ENCODE measurements around the gene PRRG1. TPM values are rescaled to one million over a fixed set of nuclear protein-coding genes. Genes with fewer than 3 reads are reported as not detected.

The PRRG1 gene
- total and polyA plus RNA-seq, 9 donors = 3.3 to 11.1 (median 8.3) TPM

GRCh38 chrX:37315511-37316248, 33.5 kb upstream of the PRRG1 start:
- H3K9me3 ChIP-seq = no peaks in the 10 kb centered on the region
- H3K27me3 ChIP-seq = no peaks in the 10 kb centered on the region
- intact Hi-C loops (cut with DNase I) = no loop called here
- TF ChIP-seq, protein P1, sequence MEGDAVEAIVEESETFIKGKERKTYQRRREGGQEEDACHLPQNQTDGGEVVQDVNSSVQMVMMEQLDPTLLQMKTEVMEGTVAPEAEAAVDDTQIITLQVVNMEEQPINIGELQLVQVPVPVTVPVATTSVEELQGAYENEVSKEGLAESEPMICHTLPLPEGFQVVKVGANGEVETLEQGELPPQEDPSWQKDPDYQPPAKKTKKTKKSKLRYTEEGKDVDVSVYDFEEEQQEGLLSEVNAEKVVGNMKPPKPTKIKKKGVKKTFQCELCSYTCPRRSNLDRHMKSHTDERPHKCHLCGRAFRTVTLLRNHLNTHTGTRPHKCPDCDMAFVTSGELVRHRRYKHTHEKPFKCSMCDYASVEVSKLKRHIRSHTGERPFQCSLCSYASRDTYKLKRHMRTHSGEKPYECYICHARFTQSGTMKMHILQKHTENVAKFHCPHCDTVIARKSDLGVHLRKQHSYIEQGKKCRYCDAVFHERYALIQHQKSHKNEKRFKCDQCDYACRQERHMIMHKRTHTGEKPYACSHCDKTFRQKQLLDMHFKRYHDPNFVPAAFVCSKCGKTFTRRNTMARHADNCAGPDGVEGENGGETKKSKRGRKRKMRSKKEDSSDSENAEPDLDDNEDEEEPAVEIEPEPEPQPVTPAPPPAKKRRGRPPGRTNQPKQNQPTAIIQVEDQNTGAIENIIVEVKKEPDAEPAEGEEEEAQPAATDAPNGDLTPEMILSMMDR (IDR thresholded peaks at IDR 0.05) = no peak
- no peaks in the 10 kb centered on the region for H3K4me1 ChIP-seq (ENCODE audit: insufficient read depth)
- no peak overlapping the region for H3K4me3 ChIP-seq
- no peaks in the 10 kb centered on the region for H3K36me3 ChIP-seq
- WGBS, 3 donors = 53 to 63% (median 63%) methylated on average over 4 of the region's 4 CpGs
- no peak overlapping the region for H3K27ac ChIP-seq
- DNase-seq = no peak

- TF ChIP-seq, protein P1 (IDR thresholded peaks at IDR 0.05) = no peak
- no peak for TF ChIP-seq POLR2A (IDR thresholded peaks at IDR 0.05)
- no peak for TF ChIP-seq EP300 (IDR thresholded peaks at IDR 0.05)
- intact Hi-C loops (cut with DNase I) = no loop called here
- no peak for DNase-seq
- Histone ChIP-seq H3K9me3 (no peaks in the 10 kb centered on the region), H3K36me3 (no peaks in the 10 kb centered on the region), H3K4me3 (no peak overlapping the region), H3K27me3 (no peaks in the 10 kb centered on the region), H3K4me1 (ENCODE audit: insufficient read depth) (no peaks in the 10 kb centered on the region), H3K27ac (no peak overlapping the region)
- 73 to 84% (median 81%) methylated on average over 5 of the region's 5 CpGs for WGBS, 3 donors
Measured at GRCh38 chrX:37320541-37321203, 28.5 kb upstream of the PRRG1 start.

DNA sequence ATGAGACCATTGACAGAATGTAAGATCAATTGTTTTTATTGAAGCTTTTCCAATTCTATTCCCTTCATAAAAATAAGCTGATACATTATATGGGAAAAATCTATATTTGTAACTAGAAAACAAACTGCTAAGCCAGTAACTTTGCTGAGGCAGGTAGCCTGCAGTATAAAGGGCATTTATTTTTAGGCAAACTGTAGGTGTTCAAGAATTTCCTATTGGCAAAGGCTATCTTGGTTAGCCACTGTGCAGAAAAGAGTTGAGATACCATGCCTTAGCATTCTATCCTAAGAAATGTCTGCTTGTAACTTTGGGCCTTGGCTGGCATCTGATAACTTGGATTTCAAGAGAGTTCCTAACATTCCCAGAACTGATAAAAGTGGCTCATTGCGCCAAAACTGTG, 18.5 kb upstream of the PRRG1 start:
- Histone ChIP-seq H3K4me3 (no peak overlapping the region), H3K4me1 (ENCODE audit: insufficient read depth) (no peaks in the 10 kb centered on the region), H3K36me3 (no peaks in the 10 kb centered on the region), H3K27ac (no peak overlapping the region), H3K27me3 (no peaks in the 10 kb centered on the region), H3K9me3 (no peaks in the 10 kb centered on the region)
- WGBS, 3 donors = 42 to 62% (median 47%) methylated on average over 1 of the region's 1 CpG
- intact Hi-C loops (cut with DNase I) = no loop called here
- TF ChIP-seq, protein P1 (IDR thresholded peaks at IDR 0.05) = no peak
- no peak for TF ChIP-seq POLR2A (IDR thresholded peaks at IDR 0.05)
- no peak for TF ChIP-seq EP300 (IDR thresholded peaks at IDR 0.05)
- no peak for DNase-seq

DNA sequence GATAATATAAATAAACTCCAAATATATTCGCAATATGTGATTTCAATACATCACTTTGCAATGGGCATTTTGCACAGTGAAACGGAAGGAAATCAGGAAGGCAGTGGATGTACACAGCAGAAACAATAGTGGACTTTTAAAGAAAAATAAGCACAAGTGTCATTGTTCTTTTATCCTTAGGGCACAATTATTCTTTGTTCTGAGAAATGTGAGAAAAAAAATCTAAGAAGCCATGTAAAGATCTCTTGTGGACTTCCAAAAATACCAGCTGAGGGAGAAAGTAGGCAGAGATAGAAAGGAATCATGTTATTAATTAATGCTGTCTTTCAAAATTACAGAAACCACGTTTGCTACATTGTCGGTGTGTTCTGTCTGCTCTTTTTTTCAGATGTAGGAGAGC, 17.6 kb upstream of the PRRG1 start:
- Histone ChIP-seq H3K36me3 (no peaks in the 10 kb centered on the region), H3K4me3 (no peak overlapping the region), H3K27me3 (no peaks in the 10 kb centered on the region), H3K4me1 (ENCODE audit: insufficient read depth) (no peaks in the 10 kb centered on the region), H3K9me3 (no peaks in the 10 kb centered on the region), H3K27ac (no peak overlapping the region)
- 17 to 32% (median 28%) methylated on average over 4 of the region's 4 CpGs for WGBS, 3 donors
- TF ChIP-seq, protein P1 (IDR thresholded peaks at IDR 0.05) = no peak
- no peak for TF ChIP-seq POLR2A (IDR thresholded peaks at IDR 0.05)
- TF ChIP-seq EP300 (IDR thresholded peaks at IDR 0.05) = no peak
- no peak for DNase-seq
- intact Hi-C loops (cut with DNase I) = no loop called here

All from ovary (tissue), 9 donors.